ENCODE measurements around the gene IDI2.
"Not testable (repeated sequence)": the region's sequence is repeated elsewhere in the genome, so short reads cannot be mapped to it uniquely, and the experiment has no call there.

The IDI2 gene

GRCh38 chr10:1025683-1026082 lies at the start of gene IDI2:
Gene IDI2 (minus strand): TSS chr10:1025859. CDS start chr10:1024723, 1,136 bp downstream.
- no peak for DNase-seq

GRCh38 chr10:1074748-1075308 lies 49.2 kb upstream of the IDI2 start:
- peak in 1 of 2 donors; percentile 14 for DNase-seq

- no peak for DNase-seq
Measured at GRCh38 chr10:1074052-1074747, 48.5 kb upstream of the IDI2 start.

- no peak for DNase-seq
Measured at GRCh38 chr10:1070919-1071318, 45.3 kb upstream of the IDI2 start.

- no peak for DNase-seq
Measured at GRCh38 chr10:1068380-1069361, 43.0 kb upstream of the IDI2 start.

- DNase-seq: not testable (repeated sequence)
Measured at GRCh38 chr10:1066734-1067133, 41.1 kb upstream of the IDI2 start.

- DNase-seq: no peak
Measured at GRCh38 chr10:1064964-1065247, 39.2 kb upstream of the IDI2 start.

GRCh38 chr10:1063232-1063865 lies 37.7 kb upstream of the IDI2 start:
- DNase-seq: peak; percentile 47 to 81

GRCh38 chr10:1061930-1062774 lies 36.5 kb upstream of the IDI2 start:
- no peak for DNase-seq

- no peak for DNase-seq
Measured at GRCh38 chr10:1059902-1060301, 34.2 kb upstream of the IDI2 start.

- DNase-seq: no peak
Measured at GRCh38 chr10:1058017-1058416, 32.4 kb upstream of the IDI2 start.

GRCh38 chr10:1057106-1057657 lies 31.5 kb upstream of the IDI2 start:
- DNase-seq: peak; percentile 71 to 76

GRCh38 chr10:1056326-1057105 lies 30.9 kb upstream of the IDI2 start, which contains the start of gene WDR37:
Gene WDR37 (plus strand): TSS chr10:1056385. CDS start chr10:1072156, 15,771 bp downstream.
- peak; percentile 76 to 84 for DNase-seq

GRCh38 chr10:1054684-1055083 lies 29.0 kb upstream of the IDI2 start:
- DNase-seq: no peak

- DNase-seq: peak; percentile 43 to 69
Measured at GRCh38 chr10:1050554-1050953, 24.9 kb upstream of the IDI2 start.

GRCh38 chr10:1050145-1050544 lies 24.5 kb upstream of the IDI2 start:
- no peak for DNase-seq

- DNase-seq: no peak
Measured at GRCh38 chr10:1049425-1049958, 23.8 kb upstream of the IDI2 start.

- DNase-seq: peak; percentile 98
Measured at GRCh38 chr10:1048732-1049424, 23.2 kb upstream of the IDI2 start, which contains the start of gene IDI1. Gene IDI1 (minus strand): TSS chr10:1049119. CDS start chr10:1049003, 116 bp downstream.

GRCh38 chr10:1048349-1048731 lies 22.7 kb upstream of the IDI2 start:
- DNase-seq: peak in 1 of 2 donors; percentile 59

- no peak for DNase-seq
Measured at GRCh38 chr10:1047937-1048336, 22.3 kb upstream of the IDI2 start.
